HepG2 (cell line): ENCODE data around the gene LYRM4. TPM values are rescaled to one million over a fixed set of nuclear protein-coding genes. Genes with fewer than 3 reads are reported as not detected.

Experiments
- ATAC-seq: fragments of 200-7000 bp; cut with Tn5 transposase; 3 replicates; pipeline ENCODE4 v1.9.1; 2020; ENCODE audit warnings: mild to moderate bottlenecking, moderate library complexity
- BruUV-seq: library from RNA; stranded (reverse); fragments of 400-500 nt; replicated peaks from 2 replicates; lab custom pipeline; 2021; lab: Mats Ljungman, UMichigan
- CTCF ChIA-PET: fragments of 300-600 bp; formaldehyde crosslinking; extraction: SDS; loops from one replicate; lab custom pipeline; 2021; ENCODE audit warnings: low total read pairs, inconsistent platforms, low intra/inter-chr PET ratio; lab: Yijun Ruan, JAX
- POLR2A ChIA-PET: fragments of 350-600 bp; sonication (Branson Sonifier 250); formaldehyde crosslinking; loops from one replicate; lab custom pipeline; 2020; ENCODE audit warnings: antibody characterized with exemption, inconsistent platforms; lab: Yijun Ruan, JAX
- DNase-seq: peaks from one replicate; pipeline ENCODE4 v3.0.0-alpha.2; 2015; ENCODE audit warnings: low spot score
- FAIRE-seq: peaks from 3 replicates; lab custom pipeline; 2011; peaks lifted over from hg19 to GRCh38; lab: Jason Lieb, UNC
- H2AFZ ChIP-seq: one replicate; pipeline ENCODE4 v1.6.1; 2011; ENCODE audit warnings: low read length, inconsistent platforms
- H3K27ac ChIP-seq: fragments of 300-600 bp; 3 replicates; pipeline ENCODE4 v1.8.0; 2011; ENCODE audit warnings: mixed run types, mild to moderate bottlenecking, mixed read lengths, low read length, inconsistent platforms; ENCODE audit not compliant: insufficient read depth; ENCODE audit errors: extremely low read length
- H3K27me3 ChIP-seq, 2 experiments: fragments of 200-600 bp in 1 of 2; 2 replicates in 1 of 2; 3 replicates in 1 of 2; pipeline versions ENCODE4 v1.6.0 to v1.8.0; 2011; ENCODE audit warnings: low read length in 2 of 2, mild to moderate bottlenecking in 2 of 2, moderate library complexity in 2 of 2, inconsistent platforms in 1 of 2; ENCODE audit not compliant: insufficient read depth in 2 of 2, control insufficient read depth in 1 of 2
- H3K36me3 ChIP-seq, 2 experiments: fragments of 200-600 bp in 1 of 2; replicated peaks in 1 of 2; 2 replicates in 1 of 2; 3 replicates in 1 of 2; pipeline versions ENCODE4 v1.5.1 to v1.8.0; 2011; ENCODE audit warnings: low read length in 2 of 2, inconsistent platforms in 1 of 2; ENCODE audit not compliant: insufficient read depth in 2 of 2, control insufficient read depth in 1 of 2
- H3K4me1 ChIP-seq: 2 replicates; pipeline ENCODE4 v1.5.1; 2012; ENCODE audit warnings: low read length, inconsistent platforms; ENCODE audit not compliant: insufficient read depth
- H3K4me2 ChIP-seq: 2 replicates; pipeline ENCODE4 v1.6.0; 2011; ENCODE audit warnings: low read depth, low read length, inconsistent platforms
- H3K4me3 ChIP-seq, 3 experiments: fragments of 200-600 bp in 1 of 3; sonication (generic), shearing (Covaris generic) in 1 of 3; replicated peaks in 1 of 3; 2 replicates each; pipeline ENCODE4 v1.5.1; 2011 to 2016; ENCODE audit warnings: low read length in 3 of 3, inconsistent platforms in 2 of 3, low read depth in 2 of 3, mild to moderate bottlenecking in 2 of 3, control low read depth in 1 of 3, mixed read lengths in 1 of 3; ENCODE audit not compliant: insufficient read depth in 1 of 3
- H3K79me2 ChIP-seq: one replicate; pipeline ENCODE4 v1.6.1; 2011; ENCODE audit warnings: low read length, inconsistent platforms; ENCODE audit not compliant: insufficient read depth
- H3K9ac ChIP-seq: 2 replicates; pipeline ENCODE4 v1.6.0; 2011; ENCODE audit warnings: mild to moderate bottlenecking, low read depth, low read length, inconsistent platforms; ENCODE audit not compliant: insufficient read depth
- H3K9me3 ChIP-seq: 2 replicates; pipeline ENCODE4 v1.5.1; 2012; ENCODE audit warnings: mild to moderate bottlenecking, low read length
- H4K20me1 ChIP-seq: 2 replicates; pipeline ENCODE4 v1.6.0; 2011; ENCODE audit warnings: inconsistent platforms, mild to moderate bottlenecking, low read length, moderate library complexity; ENCODE audit not compliant: insufficient read depth
- ARNT2 ChIP-seq: sonication (generic); formaldehyde crosslinking; IDR thresholded peaks from 2 replicates; pipeline ENCODE4 v1.8.0; 2022; ENCODE audit warnings: mild to moderate bottlenecking, low read depth, missing genetic modification reagents, moderate library complexity
- ATF3 ChIP-seq: sonication (generic); formaldehyde crosslinking; IDR thresholded peaks from 2 replicates; pipeline ENCODE4 v1.4.0; 2020; ENCODE audit warnings: missing genetic modification reagents
- DMAP1 ChIP-seq: IDR thresholded peaks from 2 replicates; pipeline ENCODE4 v1.6.1; 2016
- HNRNPL ChIP-seq: fragments of 200-400 bp; formaldehyde crosslinking; IDR thresholded peaks from 2 replicates; pipeline ENCODE4 v1.6.1; 2017; ENCODE audit warnings: mild to moderate bottlenecking, low read depth, low read length
- POLR2AphosphoS2 ChIP-seq: IDR thresholded peaks from 2 replicates; pipeline ENCODE4 v1.6.1; 2011; ENCODE audit warnings: low read depth, low read length, improper control_type of control experiment
- RAD21 ChIP-seq: fragments of 450-650 bp; formaldehyde crosslinking; IDR thresholded peaks from 2 replicates; pipeline ENCODE4 v1.5.0; 2020; ENCODE audit warnings: mild to moderate bottlenecking
- ZBTB39 ChIP-seq: sonication (generic); formaldehyde crosslinking; IDR thresholded peaks from 2 replicates; pipeline ENCODE4 v1.5.0; 2020; ENCODE audit warnings: missing genetic modification reagents
- ZNF10 ChIP-seq: sonication (generic); formaldehyde crosslinking; IDR thresholded peaks from 2 replicates; pipeline ENCODE4 v1.4.0; 2020; ENCODE audit warnings: mild to moderate bottlenecking, low read depth, missing genetic modification reagents, borderline replicate concordance
- ZNF207 ChIP-seq: fragments of 450-650 bp; IDR thresholded peaks from 2 replicates; pipeline ENCODE4 v1.6.1; 2016; ENCODE audit warnings: antibody characterized with exemption, borderline replicate concordance
- ZNF607 ChIP-seq: sonication (generic); formaldehyde crosslinking; IDR thresholded peaks from 2 replicates; pipeline ENCODE4 v1.5.1; 2020; ENCODE audit warnings: missing genetic modification reagents, mild to moderate bottlenecking, borderline replicate concordance
- ZNF768 ChIP-seq: sonication (generic); formaldehyde crosslinking; IDR thresholded peaks from 2 replicates; pipeline ENCODE4 v1.4.0; 2020; ENCODE audit warnings: missing genetic modification reagents
- WGBS: methylation state at CpG from one replicate; pipeline ENCODE4 v1.1.6; 2017; ENCODE audit warnings: low lambda C conversion rate; 5-methylcytosine and 5-hydroxymethylcytosine counted together
- in situ Hi-C: cut with HindIII; loops from 2 replicates; pipeline ENCODE4 v1.10.0; 2017; ENCODE audit warnings: low pct_unique_long_range_greater_than_20kb; ENCODE audit not compliant: extremely low pct_ligation_motif_present
- intact Hi-C: fragments of 100-400 bp; cut with micrococcal nuclease; formaldehyde crosslinking; loops from one replicate; pipeline ENCODE4 v1.10.0; 2022; ENCODE audit not compliant: unreplicated experiment
- polyA plus RNA-seq, 8 experiments: library from polyadenylated mRNA; depleted of rRNA in 3 of 8; stranded (reverse) in 7 of 8; unstranded in 1 of 8; fragments of >200 nt; fragmentation: Illumina TruSeq in 4 of 8; extraction: Trizol in 4 of 8; gene quantifications; 2 replicates each; pipeline versions ENCODE4 v1.2.1 to v1.2.3, GENCODE V29; 2011 to 2016; ENCODE audit warnings: low read depth in 4 of 8, missing spikeins in 1 of 8, mixed read lengths in 1 of 8; ENCODE audit not compliant: insufficient read depth in 1 of 8
- total RNA-seq, 5 experiments: library from RNA; depleted of rRNA; stranded (reverse); fragments of >200 nt; fragmentation: Illumina TruSeq; extraction: Trizol; gene quantifications; 2 replicates each; pipeline ENCODE4 v1.2.3, GENCODE V29; 2016; ENCODE audit warnings: low read depth in 1 of 5
- TF ChIP-seq, protein P1 (sequence below): sonication (generic); formaldehyde crosslinking; IDR thresholded peaks from 2 replicates; pipeline ENCODE4 v1.4.0; 2020; ENCODE audit warnings: missing genetic modification reagents, borderline replicate concordance

LYRM4 gene
- total and polyA plus RNA-seq, 2 of the 13 experiments (the other 11 are each of a cell fraction or from before 2014, with no cell fraction given) = 64.6 to 67.5 TPM

DNA sequence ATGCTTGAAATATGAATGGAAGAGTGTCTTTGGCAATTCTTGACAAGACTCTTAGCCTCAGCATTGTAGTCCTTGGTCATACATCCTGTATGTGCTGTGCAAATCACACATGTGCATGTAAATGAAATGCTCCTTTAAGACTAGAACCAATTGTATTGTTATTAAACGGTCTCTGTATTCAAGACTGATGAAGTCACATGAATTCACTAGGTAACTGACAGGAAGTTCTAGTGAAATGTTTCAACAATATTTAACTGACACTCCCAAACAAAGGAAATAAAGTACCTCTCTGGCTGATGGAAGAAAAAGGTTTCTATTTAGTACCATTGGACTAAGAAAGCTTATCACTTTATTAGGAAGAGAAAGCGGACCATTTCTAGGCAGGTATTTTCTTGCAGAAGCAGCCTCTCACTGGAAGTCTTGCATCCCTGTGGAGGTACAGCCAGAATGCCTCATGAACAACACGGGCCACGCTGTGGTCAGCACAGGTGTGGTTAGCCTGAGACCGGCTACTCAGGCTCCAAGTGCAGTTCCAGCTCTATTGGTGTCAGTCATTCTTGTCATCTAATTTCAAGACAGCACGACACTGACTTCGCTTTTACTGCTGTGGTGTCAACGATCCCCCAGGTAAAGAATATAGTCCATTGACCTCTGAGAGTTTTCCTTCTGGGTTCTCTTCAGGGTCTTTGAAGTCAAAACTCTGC lies 158.3 kb downstream of the LYRM4 start:
- H3K9me3 ChIP-seq = no peaks in the 10 kb centered on the region
- no peak overlapping the region for H3K27ac ChIP-seq
- no peak overlapping the region for H3K9ac ChIP-seq
- no peaks in the 10 kb centered on the region for H3K4me1 ChIP-seq
- H3K79me2 ChIP-seq = no peaks in the 10 kb centered on the region
- in situ Hi-C loops (no loop called here), intact Hi-C loops (no loop called here)
- no peaks in the 10 kb centered on the region for H4K20me1 ChIP-seq
- no peak overlapping the region for H3K4me3 ChIP-seq
- FAIRE-seq = no peak
- BruUV-seq = no TSS peak
- TF ChIP-seq ZNF607 (no peak), DMAP1 (CRISPR knock-in tag) (no peak), ZBTB39 (CRISPR knock-in tag) (no peak), ZNF10 (CRISPR knock-in tag) (no peak), ARNT2 (no peak), RAD21 (CRISPR knock-in tag) (no peak), POLR2AphosphoS2 (no peak), ZNF207 (no peak), HNRNPL (no peak), ZNF768 (CRISPR knock-in tag) (no peak), ATF3 (CRISPR knock-in tag) (no peak)
- TF ChIP-seq, protein P1, sequence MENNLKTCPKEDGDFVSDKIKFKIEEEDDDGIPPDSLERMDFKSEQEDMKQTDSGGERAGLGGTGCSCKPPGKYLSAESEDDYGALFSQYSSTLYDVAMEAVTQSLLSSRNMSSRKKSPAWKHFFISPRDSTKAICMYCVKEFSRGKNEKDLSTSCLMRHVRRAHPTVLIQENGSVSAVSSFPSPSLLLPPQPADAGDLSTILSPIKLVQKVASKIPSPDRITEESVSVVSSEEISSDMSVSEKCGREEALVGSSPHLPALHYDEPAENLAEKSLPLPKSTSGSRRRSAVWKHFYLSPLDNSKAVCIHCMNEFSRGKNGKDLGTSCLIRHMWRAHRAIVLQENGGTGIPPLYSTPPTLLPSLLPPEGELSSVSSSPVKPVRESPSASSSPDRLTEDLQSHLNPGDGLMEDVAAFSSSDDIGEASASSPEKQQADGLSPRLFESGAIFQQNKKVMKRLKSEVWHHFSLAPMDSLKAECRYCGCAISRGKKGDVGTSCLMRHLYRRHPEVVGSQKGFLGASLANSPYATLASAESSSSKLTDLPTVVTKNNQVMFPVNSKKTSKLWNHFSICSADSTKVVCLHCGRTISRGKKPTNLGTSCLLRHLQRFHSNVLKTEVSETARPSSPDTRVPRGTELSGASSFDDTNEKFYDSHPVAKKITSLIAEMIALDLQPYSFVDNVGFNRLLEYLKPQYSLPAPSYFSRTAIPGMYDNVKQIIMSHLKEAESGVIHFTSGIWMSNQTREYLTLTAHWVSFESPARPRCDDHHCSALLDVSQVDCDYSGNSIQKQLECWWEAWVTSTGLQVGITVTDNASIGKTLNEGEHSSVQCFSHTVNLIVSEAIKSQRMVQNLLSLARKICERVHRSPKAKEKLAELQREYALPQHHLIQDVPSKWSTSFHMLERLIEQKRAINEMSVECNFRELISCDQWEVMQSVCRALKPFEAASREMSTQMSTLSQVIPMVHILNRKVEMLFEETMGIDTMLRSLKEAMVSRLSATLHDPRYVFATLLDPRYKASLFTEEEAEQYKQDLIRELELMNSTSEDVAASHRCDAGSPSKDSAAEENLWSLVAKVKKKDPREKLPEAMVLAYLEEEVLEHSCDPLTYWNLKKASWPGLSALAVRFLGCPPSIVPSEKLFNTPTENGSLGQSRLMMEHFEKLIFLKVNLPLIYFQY = no peak
- H3K36me3 ChIP-seq = peaks cover 0 to 2% of the 10 kb centered on the region in 2 experiments; a peak in 2 of 5 replicates
- POLR2A ChIA-PET = no interaction called here
- WGBS = 97% methylated on average over 8 of the region's 8 CpGs
- no peak for ATAC-seq
- no peak overlapping the region for H3K4me2 ChIP-seq
- H2AFZ ChIP-seq = no peak overlapping the region
- no peak for DNase-seq
- CTCF ChIA-PET = no interaction called here
- H3K27me3 ChIP-seq = no peaks in the 10 kb centered on the region
